Thymus (tissue), 11 donors: Measurements from ENCODE around the gene IL4I1. TPM values are rescaled to one million over a fixed set of nuclear protein-coding genes. Genes with fewer than 3 reads are reported as not detected.

Experiments used
- DNase-seq, 9 donors: peaks; one replicate each; pipeline ENCODE4 v3.0.0-alpha.2; 2013; ENCODE audit warnings: low spot score in 9 of 9, low read depth in 6 of 9, missing footprints in 1 of 9
- H3K27ac ChIP-seq, 2 donors: one replicate each; pipeline ENCODE4 v1.5.1; 2013; ENCODE audit warnings: control low read depth in 1 of 2, low read depth in 1 of 2, low read length in 1 of 2, mild to moderate bottlenecking in 1 of 2, moderate library complexity in 1 of 2
- H3K27me3 ChIP-seq, 2 donors: one replicate each; pipeline ENCODE4 v1.5.1; 2013; ENCODE audit warnings: low read length in 1 of 2; ENCODE audit not compliant: control insufficient read depth in 2 of 2, insufficient read depth in 1 of 2
- H3K36me3 ChIP-seq, 2 donors: one replicate each; pipeline ENCODE4 v1.5.1; 2013; ENCODE audit warnings: low read length in 1 of 2, mild to moderate bottlenecking in 1 of 2, moderate library complexity in 1 of 2; ENCODE audit not compliant: control insufficient read depth in 2 of 2, insufficient read depth in 2 of 2
- H3K4me1 ChIP-seq, 2 donors: one replicate each; pipeline ENCODE4 v1.5.1; 2013; ENCODE audit warnings: low read length in 2 of 2; ENCODE audit not compliant: control insufficient read depth in 2 of 2, insufficient read depth in 2 of 2
- H3K4me3 ChIP-seq, 2 donors: one replicate each; pipeline ENCODE4 v1.5.1; 2013; ENCODE audit warnings: low read length in 2 of 2, control low read depth in 1 of 2, mild to moderate bottlenecking in 1 of 2
- H3K9me3 ChIP-seq, 2 donors: one replicate each; pipeline ENCODE4 v1.5.1; 2013; ENCODE audit warnings: low read length in 1 of 2, mild to moderate bottlenecking in 1 of 2; ENCODE audit not compliant: control insufficient read depth in 2 of 2, insufficient read depth in 1 of 2
- WGBS: extraction: QIAGEN DNeasy Blood & Tissue Kit; methylation state at CpG from one replicate; pipeline ENCODE4 v1.1.7; 2013; 5-methylcytosine and 5-hydroxymethylcytosine counted together
- polyA plus RNA-seq: library from polyadenylated mRNA; stranded (reverse); fragments of 200-250 nt; gene quantifications from one replicate; pipeline ENCODE4 v1.2.3, GENCODE V29; 2013
- total RNA-seq: library from RNA; stranded (reverse); fragments of 120-200 nt; gene quantifications from one replicate; pipeline ENCODE4 v1.2.4, GENCODE V29; 2013
- donor health status: healthy.

IL4I1 gene
- total and polyA plus RNA-seq, 2 donors = 8.6 to 11.5 TPM

GRCh38 chr19:49908480-49909420 lies 12.1 kb upstream of the IL4I1 start:
- Histone ChIP-seq H3K9me3 (no peaks in the 10 kb centered on the region), H3K4me1 (peaks cover 0 to 11% of the 10 kb centered on the region in 2 donors), H3K36me3 (peaks cover 61 to 66% of the 10 kb centered on the region in 2 donors), H3K27ac (no peak overlapping the region), H3K27me3 (no peaks in the 10 kb centered on the region), H3K4me3 (no peak overlapping the region)
- 99% methylated on average over 37 of the region's 37 CpGs for WGBS
- DNase-seq = no peak

- Histone ChIP-seq H3K9me3 (no peaks in the 10 kb centered on the region), H3K27me3 (no peaks in the 10 kb centered on the region), H3K27ac (no peak overlapping the region), H3K4me1 (peaks cover 0 to 11% of the 10 kb centered on the region in 2 donors), H3K4me3 (no peak overlapping the region), H3K36me3 (peaks cover 52 to 58% of the 10 kb centered on the region in 2 donors)
- no peak for DNase-seq
- WGBS = 97% methylated on average over 23 of the region's 23 CpGs
Observed at GRCh38 chr19:49907745-49908446, 11.2 kb upstream of the IL4I1 start.

- Histone ChIP-seq H3K9me3 (no peaks in the 10 kb centered on the region), H3K27me3 (no peaks in the 10 kb centered on the region), H3K4me3 (no peak overlapping the region), H3K36me3 (peaks cover 46 to 51% of the 10 kb centered on the region in 2 donors), H3K27ac (no peak overlapping the region), H3K4me1 (peaks cover 0 to 11% of the 10 kb centered on the region in 2 donors)
- DNase-seq = no peak
- 94% methylated on average over 16 of the region's 16 CpGs for WGBS
Observed at GRCh38 chr19:49906879-49907564, 10.3 kb upstream of the IL4I1 start.

GRCh38 chr19:49904136-49904535 lies 7.4 kb upstream of the IL4I1 start:
- H3K4me1 ChIP-seq = no peaks in the 10 kb centered on the region
- H3K4me3 ChIP-seq = no peak overlapping the region
- no peaks in the 10 kb centered on the region for H3K27me3 ChIP-seq
- no peak overlapping the region for H3K27ac ChIP-seq
- DNase-seq = no peak
- H3K9me3 ChIP-seq = no peaks in the 10 kb centered on the region
- 9% methylated on average over 6 of the region's 6 CpGs for WGBS
- H3K36me3 ChIP-seq = peaks cover 29 to 32% of the 10 kb centered on the region in 2 donors

DNA sequence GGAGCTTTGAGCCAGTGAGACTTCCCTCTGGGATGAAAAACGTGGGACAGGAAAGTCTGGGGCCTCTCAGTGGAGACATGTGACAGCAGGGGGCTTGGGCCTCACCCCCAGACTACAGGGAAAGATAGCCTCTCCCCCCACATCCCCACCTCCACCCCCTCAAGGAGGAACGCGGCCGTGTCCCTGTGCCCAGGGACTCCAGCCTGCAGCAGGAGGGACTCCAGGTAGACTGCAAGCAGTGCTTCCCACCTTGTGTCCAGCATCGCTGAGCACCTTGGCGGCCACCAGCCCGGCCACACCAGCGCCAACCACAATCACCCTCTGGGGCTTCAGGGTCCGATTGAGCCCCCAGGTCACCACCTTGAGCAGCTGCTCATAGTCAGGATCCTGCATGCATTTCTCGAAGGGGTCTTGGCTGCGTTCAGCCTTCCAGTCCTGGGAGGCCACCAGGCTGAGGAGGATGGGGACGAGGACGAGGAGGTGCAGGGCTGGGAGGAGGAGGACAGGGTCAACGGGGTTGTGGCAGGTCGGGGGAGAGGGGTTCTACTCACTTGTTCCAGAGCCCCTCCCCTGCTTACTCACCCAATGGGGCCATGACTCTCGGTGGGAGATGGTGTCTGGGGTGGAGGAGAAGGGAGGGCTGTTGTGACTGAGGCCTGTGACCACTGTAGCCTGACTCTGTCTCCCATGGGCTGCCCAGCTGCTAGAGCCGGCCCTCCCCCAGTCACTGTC lies 955 bp downstream of the IL4I1 start:
- Histone ChIP-seq H3K9me3 (no peaks in the 10 kb centered on the region), H3K36me3 (no peaks in the 10 kb centered on the region), H3K4me1 (peaks cover 6 to 14% of the 10 kb centered on the region in 2 donors), H3K27ac (no peak overlapping the region), H3K27me3 (peaks cover 3 to 46% of the 10 kb centered on the region in 2 donors), H3K4me3 (no peak overlapping the region)
- no peak for DNase-seq
- WGBS = 86% methylated on average over 17 of the region's 17 CpGs

- WGBS = 91% methylated on average over 17 of the region's 17 CpGs
- Histone ChIP-seq H3K27ac (no peak overlapping the region), H3K27me3 (peaks cover 6 to 52% of the 10 kb centered on the region in 2 donors), H3K9me3 (no peaks in the 10 kb centered on the region), H3K36me3 (no peaks in the 10 kb centered on the region), H3K4me1 (peaks cover 10 to 18% of the 10 kb centered on the region in 2 donors), H3K4me3 (no peak overlapping the region)
- no peak for DNase-seq
Observed at GRCh38 chr19:49894879-49895565, 1.7 kb downstream of the IL4I1 start.

DNA sequence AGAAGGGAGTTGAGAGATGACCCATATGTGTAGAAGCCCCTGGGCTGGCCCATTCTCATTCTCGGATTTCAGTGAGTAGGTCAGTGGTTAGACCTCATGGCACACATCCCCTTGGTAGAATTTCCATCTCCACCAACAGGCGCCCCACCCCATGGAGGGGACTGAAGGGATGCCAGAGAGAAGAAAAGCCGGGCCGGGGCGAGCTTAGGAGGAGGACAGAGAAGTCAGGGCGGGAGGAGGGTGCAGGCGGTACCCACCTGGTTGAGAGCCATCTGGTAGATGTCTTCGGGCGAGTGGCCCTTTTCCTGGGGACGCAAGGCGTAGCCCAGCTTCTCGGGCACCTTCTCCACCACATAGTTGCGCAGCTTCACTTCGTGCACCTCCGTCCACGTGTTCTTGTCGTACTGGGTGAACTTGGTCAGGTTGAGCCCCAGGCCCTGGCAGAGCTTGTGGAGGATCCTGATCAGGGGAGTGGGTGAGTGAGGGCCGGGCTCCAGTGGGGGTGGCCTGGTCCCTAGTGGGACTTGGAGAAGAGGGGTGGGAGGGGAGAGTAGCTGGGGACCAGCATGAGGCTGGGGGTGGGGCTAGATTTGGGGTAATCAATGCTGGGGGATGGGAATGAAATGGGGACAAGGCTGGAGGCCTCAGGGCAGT lies 2.5 kb downstream of the IL4I1 start:
- peaks cover 6 to 61% of the 10 kb centered on the region in 2 donors for H3K27me3 ChIP-seq
- no peak for DNase-seq
- H3K36me3 ChIP-seq = no peaks in the 10 kb centered on the region
- WGBS = 97% methylated on average over 18 of the region's 18 CpGs
- peaks cover 10 to 22% of the 10 kb centered on the region in 2 donors for H3K4me1 ChIP-seq
- H3K4me3 ChIP-seq = no peak overlapping the region
- H3K9me3 ChIP-seq = no peaks in the 10 kb centered on the region
- H3K27ac ChIP-seq = no peak overlapping the region

- Histone ChIP-seq H3K4me1 (peaks cover 10 to 22% of the 10 kb centered on the region in 2 donors), H3K36me3 (no peaks in the 10 kb centered on the region), H3K27me3 (peaks cover 6 to 64% of the 10 kb centered on the region in 2 donors), H3K27ac (no peak overlapping the region), H3K9me3 (no peaks in the 10 kb centered on the region), H3K4me3 (no peak overlapping the region)
- 94% methylated on average over 1 of the region's 1 CpG for WGBS
- no peak for DNase-seq
Observed at GRCh38 chr19:49892716-49893115, 4.0 kb downstream of the IL4I1 start.
